Measurements from ENCODE around the gene RTL5. TPM values are rescaled to one million over a fixed set of nuclear protein-coding genes. Genes with fewer than 3 reads are reported as not detected.

The RTL5 gene
- polyA plus RNA-seq, 1 donor from 2014 or later, result 10.5 TPM

GRCh38 chrX:72100824-72101351 is 30.8 kb downstream of the RTL5 start:
- no peaks in the 10 kb centered on the region for H4K20me1 ChIP-seq (ENCODE audit: insufficient read depth)
- no peak overlapping the region for H3K27ac ChIP-seq (ENCODE audit: low read length)
- no peaks in the 10 kb centered on the region for H3K27me3 ChIP-seq (ENCODE audit: insufficient read depth, low read depth, low read length)
- no peaks in the 10 kb centered on the region for H3K36me3 ChIP-seq (ENCODE audit: insufficient read depth, low read length)
- no peaks in the 10 kb centered on the region for H3K9me3 ChIP-seq (ENCODE audit: low read length)
- H3K4me3 ChIP-seq (ENCODE audit: low read length), result no peak overlapping the region
- no peaks in the 10 kb centered on the region for H3K79me2 ChIP-seq (replicated peaks; ENCODE audit: insufficient read depth, low read length)
- H3F3A ChIP-seq (ENCODE audit: insufficient read depth, low read length, poor library complexity, severe bottlenecking), result no peaks in the 10 kb centered on the region
- H3K9ac ChIP-seq (ENCODE audit: low read length), result no peak overlapping the region
- no peak overlapping the region for H2AFZ ChIP-seq (ENCODE audit: low read depth, low read length)
- TF ChIP-seq, protein P1, sequence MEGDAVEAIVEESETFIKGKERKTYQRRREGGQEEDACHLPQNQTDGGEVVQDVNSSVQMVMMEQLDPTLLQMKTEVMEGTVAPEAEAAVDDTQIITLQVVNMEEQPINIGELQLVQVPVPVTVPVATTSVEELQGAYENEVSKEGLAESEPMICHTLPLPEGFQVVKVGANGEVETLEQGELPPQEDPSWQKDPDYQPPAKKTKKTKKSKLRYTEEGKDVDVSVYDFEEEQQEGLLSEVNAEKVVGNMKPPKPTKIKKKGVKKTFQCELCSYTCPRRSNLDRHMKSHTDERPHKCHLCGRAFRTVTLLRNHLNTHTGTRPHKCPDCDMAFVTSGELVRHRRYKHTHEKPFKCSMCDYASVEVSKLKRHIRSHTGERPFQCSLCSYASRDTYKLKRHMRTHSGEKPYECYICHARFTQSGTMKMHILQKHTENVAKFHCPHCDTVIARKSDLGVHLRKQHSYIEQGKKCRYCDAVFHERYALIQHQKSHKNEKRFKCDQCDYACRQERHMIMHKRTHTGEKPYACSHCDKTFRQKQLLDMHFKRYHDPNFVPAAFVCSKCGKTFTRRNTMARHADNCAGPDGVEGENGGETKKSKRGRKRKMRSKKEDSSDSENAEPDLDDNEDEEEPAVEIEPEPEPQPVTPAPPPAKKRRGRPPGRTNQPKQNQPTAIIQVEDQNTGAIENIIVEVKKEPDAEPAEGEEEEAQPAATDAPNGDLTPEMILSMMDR (IDR thresholded peaks at IDR 0.05; ENCODE audit: poor library complexity, severe bottlenecking), result no peak
- no peak for TF ChIP-seq TAF1 (IDR thresholded peaks at IDR 0.05; ENCODE audit: low read depth)
- no peak for TF ChIP-seq POLR2AphosphoS5 (IDR thresholded peaks at IDR 0.05)
- TF ChIP-seq EZH2 (IDR thresholded peaks at IDR 0.05; ENCODE audit: borderline replicate concordance, insufficient read depth, low read length, poor library complexity, severe bottlenecking), result no peak
- TF ChIP-seq SMC3 (conservative IDR thresholded peaks at IDR 0.05; ENCODE audit: poor library complexity), result no peak
- no peak for TF ChIP-seq MXI1 (conservative IDR thresholded peaks at IDR 0.05; ENCODE audit: poor library complexity, severe bottlenecking)
- no peak for TF ChIP-seq EP300 (conservative IDR thresholded peaks at IDR 0.05; ENCODE audit: poor library complexity, severe bottlenecking)
- no peak for TF ChIP-seq RAD21 (conservative IDR thresholded peaks at IDR 0.05)
- TF ChIP-seq, protein P2, sequence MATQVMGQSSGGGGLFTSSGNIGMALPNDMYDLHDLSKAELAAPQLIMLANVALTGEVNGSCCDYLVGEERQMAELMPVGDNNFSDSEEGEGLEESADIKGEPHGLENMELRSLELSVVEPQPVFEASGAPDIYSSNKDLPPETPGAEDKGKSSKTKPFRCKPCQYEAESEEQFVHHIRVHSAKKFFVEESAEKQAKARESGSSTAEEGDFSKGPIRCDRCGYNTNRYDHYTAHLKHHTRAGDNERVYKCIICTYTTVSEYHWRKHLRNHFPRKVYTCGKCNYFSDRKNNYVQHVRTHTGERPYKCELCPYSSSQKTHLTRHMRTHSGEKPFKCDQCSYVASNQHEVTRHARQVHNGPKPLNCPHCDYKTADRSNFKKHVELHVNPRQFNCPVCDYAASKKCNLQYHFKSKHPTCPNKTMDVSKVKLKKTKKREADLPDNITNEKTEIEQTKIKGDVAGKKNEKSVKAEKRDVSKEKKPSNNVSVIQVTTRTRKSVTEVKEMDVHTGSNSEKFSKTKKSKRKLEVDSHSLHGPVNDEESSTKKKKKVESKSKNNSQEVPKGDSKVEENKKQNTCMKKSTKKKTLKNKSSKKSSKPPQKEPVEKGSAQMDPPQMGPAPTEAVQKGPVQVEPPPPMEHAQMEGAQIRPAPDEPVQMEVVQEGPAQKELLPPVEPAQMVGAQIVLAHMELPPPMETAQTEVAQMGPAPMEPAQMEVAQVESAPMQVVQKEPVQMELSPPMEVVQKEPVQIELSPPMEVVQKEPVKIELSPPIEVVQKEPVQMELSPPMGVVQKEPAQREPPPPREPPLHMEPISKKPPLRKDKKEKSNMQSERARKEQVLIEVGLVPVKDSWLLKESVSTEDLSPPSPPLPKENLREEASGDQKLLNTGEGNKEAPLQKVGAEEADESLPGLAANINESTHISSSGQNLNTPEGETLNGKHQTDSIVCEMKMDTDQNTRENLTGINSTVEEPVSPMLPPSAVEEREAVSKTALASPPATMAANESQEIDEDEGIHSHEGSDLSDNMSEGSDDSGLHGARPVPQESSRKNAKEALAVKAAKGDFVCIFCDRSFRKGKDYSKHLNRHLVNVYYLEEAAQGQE (IDR thresholded peaks at IDR 0.05; ENCODE audit: borderline replicate concordance), result no peak
- no peak overlapping the region for H3K4me2 ChIP-seq (ENCODE audit: low read length)
- no peaks in the 10 kb centered on the region for H3K9me2 ChIP-seq (ENCODE audit: insufficient read depth, low read length)

- Histone ChIP-seq H4K20me1 (ENCODE audit: insufficient read depth) (no peaks in the 10 kb centered on the region), H3K9ac (ENCODE audit: low read length) (no peak overlapping the region), H3F3A (ENCODE audit: insufficient read depth, low read length, poor library complexity, severe bottlenecking) (no peaks in the 10 kb centered on the region), H3K79me2 (replicated peaks; ENCODE audit: insufficient read depth, low read length) (no peaks in the 10 kb centered on the region), H3K4me2 (ENCODE audit: low read length) (no peak overlapping the region), H2AFZ (ENCODE audit: low read depth, low read length) (no peak overlapping the region), H3K27me3 (ENCODE audit: insufficient read depth, low read depth, low read length) (no peaks in the 10 kb centered on the region), H3K9me3 (ENCODE audit: low read length) (no peaks in the 10 kb centered on the region), H3K4me3 (ENCODE audit: low read length) (no peak overlapping the region), H3K9me2 (ENCODE audit: insufficient read depth, low read length) (no peaks in the 10 kb centered on the region), H3K36me3 (ENCODE audit: insufficient read depth, low read length) (no peaks in the 10 kb centered on the region), H3K27ac (ENCODE audit: low read length) (no peak overlapping the region)
- TF ChIP-seq, protein P1 (IDR thresholded peaks at IDR 0.05; ENCODE audit: poor library complexity, severe bottlenecking), result no peak
- TF ChIP-seq MXI1 (conservative IDR thresholded peaks at IDR 0.05; ENCODE audit: poor library complexity, severe bottlenecking), result no peak
- no peak for TF ChIP-seq RAD21 (conservative IDR thresholded peaks at IDR 0.05)
- TF ChIP-seq SMC3 (conservative IDR thresholded peaks at IDR 0.05; ENCODE audit: poor library complexity), result no peak
- no peak for TF ChIP-seq POLR2AphosphoS5 (IDR thresholded peaks at IDR 0.05)
- TF ChIP-seq, protein P2 (IDR thresholded peaks at IDR 0.05; ENCODE audit: borderline replicate concordance), result no peak
- TF ChIP-seq EZH2 (IDR thresholded peaks at IDR 0.05; ENCODE audit: borderline replicate concordance, insufficient read depth, low read length, poor library complexity, severe bottlenecking), result no peak
- TF ChIP-seq EP300 (conservative IDR thresholded peaks at IDR 0.05; ENCODE audit: poor library complexity, severe bottlenecking), result no peak
- no peak for TF ChIP-seq TAF1 (IDR thresholded peaks at IDR 0.05; ENCODE audit: low read depth)
Observed at GRCh38 chrX:72100051-72100755, 31.5 kb downstream of the RTL5 start.
